Stomach (tissue), 4 donors: ENCODE data around the gene OTULIN.

Experiments
- POLR2A ChIP-seq, 4 donors: fragments of 450-650 bp; IDR thresholded peaks; one replicate each; pipeline ENCODE4 v1.6.1; 2016; ENCODE audit warnings: antibody characterized with exemption in 4 of 4, control low read depth in 2 of 4, mild to moderate bottlenecking in 1 of 4, moderate library complexity in 1 of 4
- POLR2AphosphoS5 ChIP-seq, 3 donors: sonication (generic); formaldehyde crosslinking; IDR thresholded peaks; one replicate each; pipeline ENCODE4 v1.6.1; 2016; ENCODE audit warnings: antibody characterized with exemption in 3 of 3
- TF ChIP-seq, protein P1 (sequence below), 7 experiments: fragments of 450-650 bp in 4 of 7; fragments of 200-600 bp in 3 of 7; sonication (generic) in 3 of 7; IDR thresholded peaks; one replicate each; pipeline ENCODE4 v1.5.1; 2016 to 2019; ENCODE audit warnings: antibody characterized with exemption in 7 of 7, control low read depth in 2 of 7, mild to moderate bottlenecking in 1 of 7

DNA sequence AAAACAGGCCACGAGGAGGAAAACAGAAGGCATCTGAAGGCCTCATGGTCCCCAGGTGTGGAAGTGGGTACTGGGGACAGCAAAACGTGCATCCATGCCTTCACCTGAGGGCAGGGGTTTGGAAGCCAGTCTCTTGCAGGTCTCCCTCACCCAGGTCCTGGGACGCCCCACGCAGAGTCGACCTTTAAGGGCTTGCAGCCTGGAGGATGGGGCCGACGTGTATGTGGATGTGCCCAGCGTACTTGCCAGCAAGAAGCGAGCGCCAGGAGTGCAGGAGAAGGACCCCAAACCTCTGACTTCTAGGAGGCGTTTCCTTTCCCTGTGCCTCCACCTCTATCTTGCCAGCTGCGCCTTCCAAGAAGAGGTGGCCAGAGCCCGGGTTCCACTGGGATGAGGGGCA lies 65.9 kb downstream of the OTULIN start:
- TF ChIP-seq POLR2A (IDR thresholded peaks at IDR 0.05) (no peak), POLR2AphosphoS5 (IDR thresholded peaks at IDR 0.05) (no peak)
- TF ChIP-seq, protein P1, sequence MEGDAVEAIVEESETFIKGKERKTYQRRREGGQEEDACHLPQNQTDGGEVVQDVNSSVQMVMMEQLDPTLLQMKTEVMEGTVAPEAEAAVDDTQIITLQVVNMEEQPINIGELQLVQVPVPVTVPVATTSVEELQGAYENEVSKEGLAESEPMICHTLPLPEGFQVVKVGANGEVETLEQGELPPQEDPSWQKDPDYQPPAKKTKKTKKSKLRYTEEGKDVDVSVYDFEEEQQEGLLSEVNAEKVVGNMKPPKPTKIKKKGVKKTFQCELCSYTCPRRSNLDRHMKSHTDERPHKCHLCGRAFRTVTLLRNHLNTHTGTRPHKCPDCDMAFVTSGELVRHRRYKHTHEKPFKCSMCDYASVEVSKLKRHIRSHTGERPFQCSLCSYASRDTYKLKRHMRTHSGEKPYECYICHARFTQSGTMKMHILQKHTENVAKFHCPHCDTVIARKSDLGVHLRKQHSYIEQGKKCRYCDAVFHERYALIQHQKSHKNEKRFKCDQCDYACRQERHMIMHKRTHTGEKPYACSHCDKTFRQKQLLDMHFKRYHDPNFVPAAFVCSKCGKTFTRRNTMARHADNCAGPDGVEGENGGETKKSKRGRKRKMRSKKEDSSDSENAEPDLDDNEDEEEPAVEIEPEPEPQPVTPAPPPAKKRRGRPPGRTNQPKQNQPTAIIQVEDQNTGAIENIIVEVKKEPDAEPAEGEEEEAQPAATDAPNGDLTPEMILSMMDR (IDR thresholded peaks at IDR 0.05) = no peak
